ENCODE results near the gene GABPB2.
"Not testable (repeated sequence)": the region's sequence is repeated elsewhere in the genome, so short reads cannot be mapped to it uniquely, and the experiment has no call there.

Gene GABPB2

GRCh38 chr1:151060657-151061421 is 9.7 kb upstream of the GABPB2 start:
- no peak for DNase-seq

- DNase-seq, result no peak
Observed at GRCh38 chr1:151061704-151062103, 8.9 kb upstream of the GABPB2 start.

DNA sequence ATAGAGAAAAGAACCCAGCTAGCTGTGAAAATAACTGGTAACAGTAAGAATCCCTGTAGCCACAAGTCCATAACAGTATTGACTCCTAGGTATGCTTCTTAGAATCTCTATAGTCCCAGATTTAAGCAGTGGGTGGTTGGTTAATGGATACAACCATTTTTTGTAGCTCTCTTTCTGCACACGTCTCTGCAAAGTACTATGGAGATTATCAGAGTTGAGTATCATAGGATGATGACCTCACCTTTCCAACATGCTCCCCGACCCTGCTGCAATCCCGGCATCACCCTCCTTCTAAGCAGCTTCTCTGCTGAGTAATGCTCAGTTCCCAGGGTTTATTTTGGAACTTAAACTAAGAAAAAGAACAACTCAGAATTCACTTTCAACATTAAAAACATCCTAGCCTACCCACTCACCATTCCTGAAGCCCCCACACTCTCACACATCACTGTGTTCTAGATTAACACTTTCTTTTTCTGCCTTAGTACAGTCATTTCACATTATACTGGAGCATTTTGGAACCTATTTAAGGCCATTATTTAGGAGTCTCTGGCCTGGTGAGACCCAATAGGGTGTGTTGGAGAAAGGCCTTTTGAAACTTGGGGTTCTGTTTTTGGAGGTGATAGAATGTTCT is 7.7 kb upstream of the GABPB2 start:
- peak; percentile 90 for DNase-seq

DNA sequence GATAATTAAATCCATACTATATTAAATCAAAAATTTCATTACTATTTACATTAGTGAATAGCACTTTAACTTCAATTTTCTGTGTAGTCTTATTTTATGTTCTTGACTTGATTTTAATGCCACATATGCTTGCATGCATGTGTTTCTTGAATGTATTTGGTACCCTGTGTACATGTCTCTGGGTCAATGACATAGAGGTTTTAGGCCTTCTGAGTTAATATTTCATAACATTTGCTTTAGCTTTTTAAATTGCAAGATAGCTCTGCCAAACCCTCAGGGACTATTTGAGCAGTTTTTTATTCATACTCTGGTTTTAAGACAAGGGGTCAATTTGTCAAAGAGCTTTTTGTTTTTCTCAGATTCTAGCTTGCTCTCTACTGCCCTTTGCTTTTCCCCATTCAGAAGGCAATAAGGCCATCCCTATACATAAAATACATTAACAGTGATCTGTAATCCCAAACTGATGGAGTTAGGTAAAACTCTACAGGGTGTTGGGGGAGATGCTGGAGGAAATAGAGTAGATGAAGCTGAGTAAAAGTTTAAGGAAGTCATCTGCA is 5.4 kb upstream of the GABPB2 start:
- no peak for DNase-seq

DNA sequence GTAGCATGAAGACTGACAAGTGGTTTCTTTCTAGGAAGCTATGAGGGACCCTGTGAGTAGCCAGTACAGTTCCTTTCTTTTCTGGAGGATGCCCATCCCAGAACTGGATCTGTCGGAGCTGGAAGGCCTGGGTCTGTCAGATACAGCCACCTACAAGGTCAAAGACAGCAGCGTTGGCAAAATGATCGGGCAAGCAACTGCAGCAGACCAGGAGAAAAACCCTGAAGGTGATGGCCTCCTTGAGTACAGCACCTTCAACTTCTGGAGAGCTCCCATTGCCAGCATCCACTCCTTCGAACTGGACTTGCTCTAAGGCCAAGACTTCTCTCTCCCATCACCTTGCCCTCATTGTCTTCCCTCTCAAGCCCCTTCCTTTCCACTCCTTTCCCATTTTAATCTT is 3.4 kb upstream of the GABPB2 start:
- DNase-seq, result no peak

DNA sequence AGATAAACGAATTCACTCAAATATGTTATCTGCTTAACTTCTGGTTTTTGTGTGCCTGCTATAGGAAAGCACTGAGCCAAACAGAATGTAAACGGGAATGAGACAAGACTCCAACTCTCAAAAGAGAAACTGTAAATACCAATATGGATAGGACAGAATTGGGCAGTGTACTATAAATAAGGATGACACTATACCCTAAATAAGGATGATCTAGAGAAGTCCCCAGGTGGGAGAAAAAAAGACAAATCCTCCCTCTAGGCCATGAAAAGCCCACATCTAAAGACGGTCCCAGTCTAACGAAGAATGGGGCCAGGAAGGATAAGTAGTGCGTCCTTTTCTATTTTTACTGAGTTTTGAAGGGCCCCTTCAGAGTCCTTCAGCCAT is 1.5 kb upstream of the GABPB2 start:
- DNase-seq, result no peak

- DNase-seq, result no peak
Observed at GRCh38 chr1:151072224-151072623, 1.7 kb downstream of the GABPB2 start.

GRCh38 chr1:151085953-151086559 is 15.5 kb downstream of the GABPB2 start:
- DNase-seq, result no peak

DNA sequence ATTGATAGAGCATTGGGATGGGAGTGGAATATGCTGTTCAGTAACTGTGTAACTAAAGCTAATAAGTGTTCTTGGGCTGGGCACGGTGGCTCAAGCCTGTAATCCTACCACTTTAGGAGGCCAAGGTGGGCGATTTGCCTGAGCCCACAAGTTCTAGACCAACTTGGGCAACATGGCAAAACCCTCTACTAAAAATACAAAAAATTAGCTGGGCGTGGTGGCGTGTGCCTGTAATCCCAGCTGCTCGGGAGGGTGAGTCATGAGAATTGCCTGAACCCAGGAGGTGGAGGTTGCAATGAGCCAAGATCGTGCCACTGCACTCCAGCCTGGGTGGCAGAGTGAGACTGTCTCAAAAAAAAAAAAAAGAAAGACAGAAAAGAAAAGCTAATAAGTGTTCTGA is 26.9 kb downstream of the GABPB2 start:
- not testable (repeated sequence) for DNase-seq

GRCh38 chr1:151098126-151098525 is 27.6 kb downstream of the GABPB2 start:
- no peak for DNase-seq

GRCh38 chr1:151104630-151105029 is 34.1 kb downstream of the GABPB2 start:
- no peak for DNase-seq

DNA sequence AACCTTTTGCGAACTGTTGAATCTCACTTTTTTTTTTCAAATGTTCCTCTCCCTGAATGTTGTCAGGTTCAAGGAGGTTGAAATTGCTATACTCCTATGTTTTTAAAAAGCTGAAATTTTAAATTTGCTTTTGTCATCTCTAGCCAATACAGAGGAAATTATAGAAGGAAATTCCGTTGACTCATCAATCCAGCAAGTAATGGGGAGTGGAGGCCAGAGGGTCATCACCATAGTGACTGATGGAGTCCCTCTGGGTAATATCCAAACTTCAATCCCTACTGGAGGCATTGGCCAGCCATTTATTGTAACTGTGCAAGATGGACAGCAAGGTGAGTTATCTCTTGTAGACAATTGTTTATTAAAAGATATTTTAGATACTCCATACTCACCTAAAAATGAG is 36.3 kb downstream of the GABPB2 start:
- peak; percentile 15 for DNase-seq

DNA sequence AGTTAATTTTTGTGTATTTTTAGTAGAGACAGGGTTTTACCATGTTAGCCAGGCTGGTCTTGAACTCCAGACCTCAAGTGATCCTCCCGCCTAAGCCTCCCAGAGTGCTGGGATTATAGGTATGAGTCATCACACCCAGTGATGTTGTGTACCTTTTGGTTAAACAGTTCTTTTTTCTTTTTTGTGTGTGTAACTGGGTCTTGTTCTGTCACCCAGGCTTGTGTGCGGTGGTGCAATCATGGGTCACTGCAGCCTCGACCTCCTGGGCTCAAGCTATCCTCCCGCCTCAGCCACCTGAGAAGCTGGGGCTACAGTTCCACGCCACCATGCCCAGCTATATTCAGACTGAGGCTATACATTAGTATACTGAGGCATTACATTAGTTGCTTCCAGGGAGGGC is 37.8 kb downstream of the GABPB2 start:
- DNase-seq, result no peak

GRCh38 chr1:151113877-151114276 is 43.3 kb downstream of the GABPB2 start:
- DNase-seq, result no peak

DNA sequence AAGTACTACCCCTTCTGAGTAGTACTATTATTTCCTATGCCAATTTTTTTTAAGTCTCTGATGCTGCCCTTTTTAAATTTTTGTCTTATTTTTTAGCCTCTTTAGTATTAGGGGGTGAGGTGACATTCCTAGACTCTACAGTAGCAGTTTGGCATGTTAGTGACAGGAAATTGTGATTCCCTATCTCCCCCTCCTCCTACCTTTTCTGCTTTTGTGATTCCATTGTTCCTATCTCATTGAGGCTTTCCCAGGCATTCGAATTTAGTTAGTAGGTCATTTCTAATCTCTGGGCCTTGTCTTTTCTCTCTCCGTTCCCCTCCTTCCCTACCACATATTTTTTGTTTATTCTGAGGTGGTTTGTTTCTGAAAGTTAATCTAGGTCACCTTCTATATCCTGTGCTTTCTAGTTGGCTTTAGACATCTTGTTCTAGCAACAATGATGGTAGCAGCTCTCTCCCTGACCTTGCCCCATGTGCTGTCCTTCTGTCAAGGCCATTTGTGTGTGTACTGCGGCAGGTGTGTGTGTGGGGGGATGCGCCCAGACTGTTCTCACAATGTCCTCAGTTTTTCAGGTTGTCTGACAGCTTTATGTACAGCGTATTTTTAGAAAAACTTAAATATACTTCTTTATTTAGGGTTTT is 54.3 kb downstream of the GABPB2 start:
- no peak for DNase-seq

DNA sequence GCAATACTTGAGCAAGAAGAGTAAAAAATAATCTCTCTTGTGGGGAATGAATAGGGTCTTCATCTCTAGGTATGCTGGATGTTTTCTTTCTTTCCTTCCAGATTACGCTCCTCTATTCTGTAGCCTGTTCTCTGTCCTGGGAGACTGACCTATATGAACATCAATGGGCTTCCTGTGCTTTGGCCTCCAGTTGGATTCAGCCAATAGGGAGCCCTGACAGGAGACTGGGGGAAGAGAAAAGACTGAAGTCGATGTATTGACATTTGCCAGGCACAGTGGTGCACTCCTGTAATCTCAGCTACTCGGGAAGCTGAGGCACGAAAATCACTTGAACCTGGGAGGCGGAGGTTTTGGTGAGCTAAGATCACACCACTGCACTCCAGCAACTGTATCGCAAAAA is 58.2 kb downstream of the GABPB2 start:
- no peak for DNase-seq

- no peak for DNase-seq
Observed at GRCh38 chr1:151130987-151131586, 60.5 kb downstream of the GABPB2 start.

- no peak for DNase-seq
Observed at GRCh38 chr1:151131701-151132334, 61.3 kb downstream of the GABPB2 start.

DNA sequence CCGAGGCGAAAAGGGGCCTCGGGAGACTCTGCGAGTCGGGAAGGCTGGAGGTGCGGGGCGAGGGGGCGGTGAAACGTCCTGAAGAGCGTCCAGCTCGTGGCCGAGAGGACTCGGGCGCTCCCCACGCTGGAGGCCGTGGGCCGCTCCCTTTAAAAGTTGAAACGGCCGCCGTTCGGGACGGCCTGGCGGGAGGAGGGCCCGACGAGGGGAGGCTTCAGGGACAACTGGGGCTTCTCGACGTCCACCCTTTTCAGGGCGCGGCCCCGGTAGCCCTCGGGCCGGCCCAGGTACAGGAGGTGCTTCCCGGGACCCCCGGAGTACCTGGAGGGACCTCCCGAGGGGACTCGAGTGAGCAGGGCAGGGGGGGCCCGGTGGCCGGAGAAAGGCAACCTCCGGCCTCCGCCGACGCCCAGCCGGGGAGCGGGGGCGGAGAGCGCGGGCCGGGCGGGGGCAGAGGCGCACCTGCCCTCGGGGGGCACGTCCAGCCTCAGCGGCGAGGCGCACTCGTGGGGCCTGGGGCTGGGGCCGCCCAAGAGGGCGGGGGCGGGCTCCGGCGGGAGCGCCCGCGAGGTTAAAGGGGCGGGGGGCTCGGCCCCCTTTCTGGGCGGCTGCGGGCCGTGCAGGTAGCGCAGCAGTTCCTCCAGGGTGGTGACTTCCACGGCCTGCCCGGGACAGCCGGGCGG is 61.9 kb downstream of the GABPB2 start:
- no peak for DNase-seq

- DNase-seq, result no peak
Observed at GRCh38 chr1:151133018-151133806, 62.7 kb downstream of the GABPB2 start.

DNA sequence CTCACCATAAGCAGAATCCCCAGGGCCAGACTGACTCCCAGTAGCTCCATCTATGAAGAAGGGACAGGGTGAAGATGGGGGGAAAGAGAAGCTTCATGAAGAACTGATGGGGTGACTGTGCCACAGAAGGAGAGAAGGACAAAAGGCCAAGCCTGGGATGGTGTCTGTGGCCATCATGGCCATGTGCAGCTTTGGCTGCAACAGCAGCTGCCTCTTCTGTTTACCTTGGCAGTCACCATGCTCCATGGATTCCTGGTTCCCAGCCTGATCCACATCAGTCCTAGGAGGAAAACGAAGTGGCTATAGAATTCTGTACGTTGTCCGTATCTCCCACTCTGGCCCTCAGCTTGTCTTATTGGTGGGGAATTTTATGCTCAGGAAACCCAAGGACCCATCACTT is 63.8 kb downstream of the GABPB2 start:
- DNase-seq, result no peak
